Midbrain (tissue), 1 donor: ENCODE data around the gene ABL1.
"Not testable (repeated sequence)": the region's sequence is repeated elsewhere in the genome, so short reads cannot be mapped to it uniquely, and the experiment has no call there.

ENCODE experiments used
- DNase-seq: peaks from one replicate; lab custom pipeline; 2025; lab: John Stamatoyannopoulos, UW

ABL1 gene

GRCh38 chr9:130903194-130904069 is 68.4 kb downstream of the ABL1 start:
- no peak for DNase-seq

- no peak for DNase-seq
Measured at GRCh38 chr9:130904070-130905044, 69.3 kb downstream of the ABL1 start.

GRCh38 chr9:130905125-130905901 is 70.3 kb downstream of the ABL1 start:
- DNase-seq: no peak

- no peak for DNase-seq
Measured at GRCh38 chr9:130905902-130906734, 71.1 kb downstream of the ABL1 start.

- no peak for DNase-seq
Measured at GRCh38 chr9:130906735-130907416, 71.8 kb downstream of the ABL1 start.

- peak; percentile 10 for DNase-seq
Measured at GRCh38 chr9:130908146-130908877, 73.3 kb downstream of the ABL1 start.

- no peak for DNase-seq
Measured at GRCh38 chr9:130908878-130909355, 73.9 kb downstream of the ABL1 start.

GRCh38 chr9:130910041-130910440 is 75.0 kb downstream of the ABL1 start:
- not testable (repeated sequence) for DNase-seq

- not testable (repeated sequence) for DNase-seq
Measured at GRCh38 chr9:130910670-130911069, 75.6 kb downstream of the ABL1 start.

GRCh38 chr9:130911254-130912049 is 76.4 kb downstream of the ABL1 start:
- DNase-seq: no peak

GRCh38 chr9:130912932-130913598 is 78.0 kb downstream of the ABL1 start:
- DNase-seq: peak; percentile 24

- no peak for DNase-seq
Measured at GRCh38 chr9:130913599-130914416, 78.8 kb downstream of the ABL1 start.

- no peak for DNase-seq
Measured at GRCh38 chr9:130914417-130915095, 79.5 kb downstream of the ABL1 start.

GRCh38 chr9:130915096-130915447 is 80.0 kb downstream of the ABL1 start:
- no peak for DNase-seq

- no peak for DNase-seq
Measured at GRCh38 chr9:130917168-130917960, 82.3 kb downstream of the ABL1 start.
